Left colon (tissue), 2 donors: ENCODE data around the gene INHBA. TPM values are rescaled to one million over a fixed set of nuclear protein-coding genes. Genes with fewer than 3 reads are reported as not detected.

ENCODE experiments used
- ATAC-seq: fragments of 200-7000 bp; cut with Tn5 transposase; one replicate; pipeline ENCODE4 v1.9.1; 2020; ENCODE audit warnings: mild to moderate bottlenecking, moderate library complexity
- DNase-seq, 2 donors: peaks; one replicate each; pipeline ENCODE4 v3.0.0-alpha.2; 2020
- intact Hi-C, 2 donors: fragments of 100-400 bp; cut with DNase I in 1 of 2; cut with micrococcal nuclease in 1 of 2; formaldehyde crosslinking; loops; one replicate each; pipeline versions ENCODE4 v1.11.2 to v1.14.0; 2022; cut with DNase I, micrococcal nuclease
- total RNA-seq, 2 donors: library from RNA; stranded (reverse); fragmentation: NEBNext Ultra II Directional; extraction: Animal tissue kit (Norgen Biotek cat#: 25700); gene quantifications; one replicate each; pipeline ENCODE4 v1.2.1, GENCODE V29; 2021
- donor health status: DM: no; HTN: no; CAD: no.
- donor health status: DM: yes; HTN: yes; CAD: no.

INHBA gene
- total RNA-seq, 2 donors from 2014 or later = 0.15 to 0.42 TPM

DNA sequence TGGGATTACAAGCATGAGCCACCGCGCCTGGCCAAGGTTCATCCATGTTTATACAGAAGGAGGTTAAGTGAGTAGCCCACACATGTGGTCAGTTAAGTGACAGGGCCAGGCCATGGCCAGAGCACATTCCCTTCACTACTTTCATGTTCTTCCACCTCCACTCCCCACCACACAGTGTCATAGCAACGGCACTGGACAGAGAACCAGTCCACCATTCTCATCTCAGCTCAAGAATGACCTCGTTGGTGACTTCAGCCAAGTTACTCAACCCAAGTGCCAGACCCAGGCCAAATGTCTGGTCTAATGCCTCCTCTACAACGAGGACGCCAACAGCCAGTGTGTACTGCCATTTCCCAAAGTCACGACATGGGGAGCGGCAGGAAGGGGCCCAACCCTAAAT, 62.4 kb downstream of the INHBA start:
- ATAC-seq (no peak), DNase-seq (no peak)
- intact Hi-C loops = no loop called here

GRCh38 chr7:41637049-41637448, 65.8 kb downstream of the INHBA start:
- ATAC-seq (no peak), DNase-seq (no peak)
- intact Hi-C loops = no loop called here
